ENCODE measurements around the gene NXPH1. TPM values are rescaled to one million over a fixed set of nuclear protein-coding genes. Genes with fewer than 3 reads are reported as not detected.

The NXPH1 gene
- total and polyA plus RNA-seq, 7 experiments from 2014 or later, result not detected

GRCh38 chr7:8462309-8462708 lies 28.9 kb downstream of the NXPH1 start:
- H3K27me3 Mint-ChIP-seq, result peaks cover 0 to 40% (median 11%) of the 10 kb centered on the region in 5 donors
- ChIA-PET POLR2A (no interaction called here), CTCF (no interaction called here)
- H3K9me3 Mint-ChIP-seq, result peaks cover 0 to 2% (median 0%) of the 10 kb centered on the region in 11 donors
- ATAC-seq (no peak), DNase-seq (no peak)
- Histone ChIP-seq H3K4me3 (ENCODE audit: low read length) (no peak overlapping the region), H3K36me3 (ENCODE audit: control insufficient read depth in 2 of 3, insufficient read depth in 3 of 3, low read length in 3 of 3) (no peaks in the 10 kb centered on the region), H3K27ac (ENCODE audit: low read depth, low read length) (no peak overlapping the region), H3K4me1 (ENCODE audit: control insufficient read depth in 2 of 2, insufficient read depth in 2 of 2, low read length in 2 of 2) (no peaks in the 10 kb centered on the region), H3K27me3 (ENCODE audit: control insufficient read depth in 2 of 2, insufficient read depth in 2 of 2, low read length in 2 of 2) (no peaks in the 10 kb centered on the region), H3K9me3 (ENCODE audit: control insufficient read depth in 2 of 3, low read length in 3 of 3) (no peaks in the 10 kb centered on the region)
- intact Hi-C loops (cut with micrococcal nuclease), result no loop called here
- H3K4me3 Mint-ChIP-seq, result no peak overlapping the region
- H3K27ac Mint-ChIP-seq, result no peak overlapping the region
- no peaks in the 10 kb centered on the region for H3K4me1 Mint-ChIP-seq
- H3K36me3 Mint-ChIP-seq, result no peaks in the 10 kb centered on the region

DNA sequence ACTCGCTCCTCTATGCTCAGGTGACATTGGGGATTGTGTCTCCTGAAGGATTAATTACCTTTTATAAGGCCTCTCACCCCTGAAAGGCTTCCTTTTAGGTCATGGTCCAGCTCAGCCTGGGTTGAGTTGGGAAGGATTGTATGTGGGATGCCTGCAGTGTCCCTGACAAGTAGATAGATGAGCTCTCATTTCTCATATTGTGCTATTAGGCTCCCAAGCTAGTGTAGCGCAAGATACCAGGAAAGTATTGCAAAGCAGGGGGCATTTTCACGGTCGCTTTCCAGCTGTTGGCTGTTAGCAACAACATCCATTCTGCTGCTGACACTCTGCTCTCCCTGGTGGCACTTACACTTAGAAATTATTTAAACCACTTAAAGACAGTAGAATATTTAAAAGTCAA lies 31.9 kb downstream of the NXPH1 start:
- DNase-seq, result no peak
- Mint-ChIP-seq H3K27ac (no peak overlapping the region), H3K4me3 (no peak overlapping the region), H3K36me3 (no peaks in the 10 kb centered on the region), H3K27me3 (peaks cover 0 to 24% (median 10%) of the 10 kb centered on the region in 5 donors), H3K4me1 (no peaks in the 10 kb centered on the region), H3K9me3 (peaks cover 0 to 2% (median 0%) of the 10 kb centered on the region in 11 donors)
- ATAC-seq, result no peak
- Histone ChIP-seq H3K36me3 (ENCODE audit: control insufficient read depth in 2 of 3, insufficient read depth in 3 of 3, low read length in 3 of 3) (no peaks in the 10 kb centered on the region), H3K27me3 (ENCODE audit: control insufficient read depth in 2 of 2, insufficient read depth in 2 of 2, low read length in 2 of 2) (no peaks in the 10 kb centered on the region), H3K9me3 (ENCODE audit: control insufficient read depth in 2 of 3, low read length in 3 of 3) (no peaks in the 10 kb centered on the region), H3K4me1 (ENCODE audit: control insufficient read depth in 2 of 2, insufficient read depth in 2 of 2, low read length in 2 of 2) (no peaks in the 10 kb centered on the region), H3K27ac (ENCODE audit: low read depth, low read length) (no peak overlapping the region), H3K4me3 (ENCODE audit: low read length) (no peak overlapping the region)
- ChIA-PET POLR2A (no interaction called here), CTCF (no interaction called here)
- intact Hi-C loops (cut with micrococcal nuclease), result no loop called here

DNA sequence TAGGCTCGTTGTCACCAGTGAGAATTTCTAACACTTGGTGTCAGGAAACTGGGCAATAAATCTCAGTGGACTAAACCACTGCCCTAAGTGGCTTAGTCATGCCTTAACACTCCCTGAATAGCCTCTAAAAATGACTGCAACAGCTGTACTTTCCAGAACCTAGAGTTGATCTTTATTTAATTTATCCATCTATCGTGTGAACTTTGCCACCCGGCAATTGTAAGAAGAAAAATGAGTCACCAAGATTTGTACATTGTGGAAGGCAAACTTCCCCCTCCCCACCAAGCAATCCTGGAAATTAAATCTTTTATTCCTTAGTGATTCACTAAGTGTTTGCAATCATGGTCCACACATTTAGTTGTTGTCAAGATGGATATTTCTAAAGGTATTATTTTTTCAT lies 47.1 kb downstream of the NXPH1 start:
- CTCF ChIA-PET, result no interaction called here
- peaks cover 0 to 12% (median 6%) of the 10 kb centered on the region in 5 donors for H3K27me3 Mint-ChIP-seq
- Histone ChIP-seq H3K27ac (ENCODE audit: low read depth, low read length) (no peak overlapping the region), H3K4me3 (ENCODE audit: low read length) (no peak overlapping the region), H3K4me1 (ENCODE audit: control insufficient read depth in 2 of 2, insufficient read depth in 2 of 2, low read length in 2 of 2) (no peaks in the 10 kb centered on the region), H3K27me3 (ENCODE audit: control insufficient read depth in 2 of 2, insufficient read depth in 2 of 2, low read length in 2 of 2) (no peaks in the 10 kb centered on the region), H3K36me3 (ENCODE audit: control insufficient read depth in 2 of 3, insufficient read depth in 3 of 3, low read length in 3 of 3) (no peaks in the 10 kb centered on the region), H3K9me3 (ENCODE audit: control insufficient read depth in 2 of 3, low read length in 3 of 3) (no peaks in the 10 kb centered on the region)
- H3K4me1 Mint-ChIP-seq, result no peaks in the 10 kb centered on the region
- H3K27ac Mint-ChIP-seq, result no peak overlapping the region
- H3K4me3 Mint-ChIP-seq, result no peak overlapping the region
- POLR2A ChIA-PET, result no interaction called here
- H3K9me3 Mint-ChIP-seq, result peaks cover 0 to 13% (median 6%) of the 10 kb centered on the region in 11 donors
- intact Hi-C loops (cut with micrococcal nuclease), result no loop called here
- no peaks in the 10 kb centered on the region for H3K36me3 Mint-ChIP-seq
- DNase-seq, result no peak
- ATAC-seq, result no peak

DNA sequence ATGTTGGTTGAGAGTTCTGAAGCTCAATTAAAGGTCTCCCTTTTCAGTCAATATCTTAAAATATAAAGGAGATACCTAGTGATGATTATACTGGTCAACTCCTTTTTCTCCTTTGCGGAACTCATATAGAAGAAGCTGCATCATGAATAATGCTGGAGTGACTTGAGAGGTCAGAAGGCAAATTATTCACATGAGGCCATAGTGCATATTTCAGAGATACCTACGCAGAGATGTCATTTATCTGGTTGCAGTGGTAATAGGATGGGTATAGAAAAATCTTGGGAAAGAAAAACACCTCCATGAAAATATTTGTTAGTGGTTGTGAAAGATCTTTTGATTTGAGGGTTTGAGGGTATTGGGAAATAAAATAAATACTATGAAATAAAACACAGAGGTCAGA lies 47.7 kb downstream of the NXPH1 start:
- H3K4me1 Mint-ChIP-seq, result no peaks in the 10 kb centered on the region
- no peaks in the 10 kb centered on the region for H3K4me1 ChIP-seq (ENCODE audit: control insufficient read depth in 2 of 2, insufficient read depth in 2 of 2, low read length in 2 of 2)
- CTCF ChIA-PET, result no interaction called here
- POLR2A ChIA-PET, result no interaction called here
- H3K27me3 ChIP-seq (ENCODE audit: control insufficient read depth in 2 of 2, insufficient read depth in 2 of 2, low read length in 2 of 2), result no peaks in the 10 kb centered on the region
- intact Hi-C loops (cut with micrococcal nuclease), result no loop called here
- no peaks in the 10 kb centered on the region for H3K36me3 ChIP-seq (ENCODE audit: control insufficient read depth in 2 of 3, insufficient read depth in 3 of 3, low read length in 3 of 3)
- DNase-seq (no peak), ATAC-seq (no peak)
- no peak overlapping the region for H3K4me3 ChIP-seq (ENCODE audit: low read length)
- H3K36me3 Mint-ChIP-seq, result no peaks in the 10 kb centered on the region
- no peak overlapping the region for H3K4me3 Mint-ChIP-seq
- no peak overlapping the region for H3K27ac ChIP-seq (ENCODE audit: low read depth, low read length)
- no peak overlapping the region for H3K27ac Mint-ChIP-seq
- no peaks in the 10 kb centered on the region for H3K9me3 ChIP-seq (ENCODE audit: control insufficient read depth in 2 of 3, low read length in 3 of 3)
- H3K27me3 Mint-ChIP-seq, result peaks cover 0 to 10% (median 6%) of the 10 kb centered on the region in 5 donors
- H3K9me3 Mint-ChIP-seq, result peaks cover 0 to 13% (median 6%) of the 10 kb centered on the region in 11 donors

- H3K27me3 ChIP-seq (ENCODE audit: control insufficient read depth in 2 of 2, insufficient read depth in 2 of 2, low read length in 2 of 2), result no peaks in the 10 kb centered on the region
- Mint-ChIP-seq H3K36me3 (no peaks in the 10 kb centered on the region), H3K4me3 (no peak overlapping the region), H3K27ac (no peak overlapping the region), H3K27me3 (peaks cover 0 to 6% (median 4%) of the 10 kb centered on the region in 5 donors), H3K9me3 (peaks cover 0 to 13% (median 6%) of the 10 kb centered on the region in 11 donors), H3K4me1 (no peaks in the 10 kb centered on the region)
- ChIA-PET POLR2A (no interaction called here), CTCF (no interaction called here)
- H3K27ac ChIP-seq (ENCODE audit: low read depth, low read length), result no peak overlapping the region
- ATAC-seq, result no peak
- no peaks in the 10 kb centered on the region for H3K36me3 ChIP-seq (ENCODE audit: control insufficient read depth in 2 of 3, insufficient read depth in 3 of 3, low read length in 3 of 3)
- H3K9me3 ChIP-seq (ENCODE audit: control insufficient read depth in 2 of 3, low read length in 3 of 3), result no peaks in the 10 kb centered on the region
- no peak for DNase-seq
- no peak overlapping the region for H3K4me3 ChIP-seq (ENCODE audit: low read length)
- no peaks in the 10 kb centered on the region for H3K4me1 ChIP-seq (ENCODE audit: control insufficient read depth in 2 of 2, insufficient read depth in 2 of 2, low read length in 2 of 2)
- intact Hi-C loops (cut with micrococcal nuclease), result no loop called here
These were observed 48.5 kb downstream of the NXPH1 start for GRCh38 chr7:8481752-8482446.

- Histone ChIP-seq H3K9me3 (ENCODE audit: control insufficient read depth in 2 of 3, low read length in 3 of 3) (no peaks in the 10 kb centered on the region), H3K27ac (ENCODE audit: low read depth, low read length) (no peak overlapping the region), H3K4me3 (ENCODE audit: low read length) (no peak overlapping the region), H3K4me1 (ENCODE audit: control insufficient read depth in 2 of 2, insufficient read depth in 2 of 2, low read length in 2 of 2) (no peaks in the 10 kb centered on the region), H3K36me3 (ENCODE audit: control insufficient read depth in 2 of 3, insufficient read depth in 3 of 3, low read length in 3 of 3) (no peaks in the 10 kb centered on the region), H3K27me3 (ENCODE audit: control insufficient read depth in 2 of 2, insufficient read depth in 2 of 2, low read length in 2 of 2) (no peaks in the 10 kb centered on the region)
- no peak overlapping the region for H3K27ac Mint-ChIP-seq
- no peaks in the 10 kb centered on the region for H3K36me3 Mint-ChIP-seq
- DNase-seq, result no peak
- intact Hi-C loops (cut with micrococcal nuclease), result no loop called here
- ATAC-seq, result no peak
- peaks cover 0 to 10% (median 0%) of the 10 kb centered on the region in 5 donors for H3K27me3 Mint-ChIP-seq
- H3K4me1 Mint-ChIP-seq, result no peaks in the 10 kb centered on the region
- ChIA-PET POLR2A (no interaction called here), CTCF (no interaction called here)
- H3K9me3 Mint-ChIP-seq, result peaks cover 0 to 10% (median 1%) of the 10 kb centered on the region in 11 donors
- H3K4me3 Mint-ChIP-seq, result no peak overlapping the region
These were observed 57.1 kb downstream of the NXPH1 start for GRCh38 chr7:8490391-8491045.

- Mint-ChIP-seq H3K9me3 (peaks cover 0 to 14% (median 1%) of the 10 kb centered on the region in 11 donors), H3K27ac (no peak overlapping the region), H3K4me3 (no peak overlapping the region), H3K27me3 (peaks cover 0 to 10% (median 0%) of the 10 kb centered on the region in 5 donors), H3K4me1 (no peaks in the 10 kb centered on the region), H3K36me3 (no peaks in the 10 kb centered on the region)
- ChIA-PET POLR2A (no interaction called here), CTCF (no interaction called here)
- Histone ChIP-seq H3K4me3 (ENCODE audit: low read length) (no peak overlapping the region), H3K9me3 (ENCODE audit: control insufficient read depth in 2 of 3, low read length in 3 of 3) (no peaks in the 10 kb centered on the region), H3K4me1 (ENCODE audit: control insufficient read depth in 2 of 2, insufficient read depth in 2 of 2, low read length in 2 of 2) (no peaks in the 10 kb centered on the region), H3K27ac (ENCODE audit: low read depth, low read length) (no peak overlapping the region), H3K27me3 (ENCODE audit: control insufficient read depth in 2 of 2, insufficient read depth in 2 of 2, low read length in 2 of 2) (no peaks in the 10 kb centered on the region), H3K36me3 (ENCODE audit: control insufficient read depth in 2 of 3, insufficient read depth in 3 of 3, low read length in 3 of 3) (no peaks in the 10 kb centered on the region)
- ATAC-seq, result no peak
- DNase-seq, result no peak
- intact Hi-C loops (cut with micrococcal nuclease), result no loop called here
These were observed 57.7 kb downstream of the NXPH1 start for GRCh38 chr7:8491106-8491505.

All from naive thymus-derived CD4-positive, alpha-beta T cell (primary cell).